Astrocyte of the spinal cord (primary cell): ENCODE results near the gene FNDC3B.
A peak's percentile ranks its signal among the peaks of the same experiment; 100 is the strongest.

Experiments
- DNase-seq: peaks from one replicate; pipeline ENCODE4 v3.0.0; 2011; ENCODE audit warnings: low read depth, low spot score
- H3K4me3 ChIP-seq: 2 replicates; pipeline ENCODE4 v1.5.1; 2011; ENCODE audit warnings: low read depth, mild to moderate bottlenecking, low read length, moderate library complexity
- CTCF ChIP-seq: IDR thresholded peaks from 2 replicates; pipeline ENCODE4 v1.5.1; 2012; ENCODE audit warnings: low read depth, mild to moderate bottlenecking, low read length, inconsistent platforms
- in situ Hi-C: cut with HindIII; loops from 2 replicates; pipeline ENCODE4 v1.10.0; 2017; ENCODE audit warnings: low sequenced_read_pairs

Gene FNDC3B

DNA sequence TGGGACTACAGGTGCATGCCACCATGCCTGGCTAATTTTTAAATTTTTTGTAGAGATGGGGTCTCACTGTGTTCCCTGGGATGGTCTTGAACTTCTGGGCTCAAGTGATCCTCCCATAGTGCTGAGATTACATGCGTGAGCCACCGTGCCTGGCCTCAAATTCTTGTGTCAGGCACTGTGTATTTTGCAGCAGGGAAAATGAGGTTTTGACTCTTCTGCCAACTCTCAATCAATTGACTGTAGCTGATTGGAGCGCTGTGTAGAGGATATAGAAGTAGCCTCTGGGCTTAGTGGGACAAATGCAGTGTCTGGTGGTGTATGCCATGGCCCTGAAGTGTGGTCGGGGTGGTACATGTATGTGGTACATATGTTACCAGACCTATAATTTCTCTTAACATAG lies 152.3 kb downstream of the FNDC3B start:
- no peak for DNase-seq
- no peak for TF ChIP-seq CTCF
- H3K4me3 ChIP-seq, result no peak overlapping the region
- in situ Hi-C loops, result no loop called here

GRCh38 chr3:172192830-172193415 lies 153.5 kb downstream of the FNDC3B start:
- in situ Hi-C loops, result no loop called here
- no peak for DNase-seq
- no peak for TF ChIP-seq CTCF
- H3K4me3 ChIP-seq, result no peak overlapping the region

- no peak overlapping the region for H3K4me3 ChIP-seq
- DNase-seq, result no peak
- in situ Hi-C loops, result no loop called here
- no peak for TF ChIP-seq CTCF
These were observed 154.1 kb downstream of the FNDC3B start for GRCh38 chr3:172193436-172193835.

DNA sequence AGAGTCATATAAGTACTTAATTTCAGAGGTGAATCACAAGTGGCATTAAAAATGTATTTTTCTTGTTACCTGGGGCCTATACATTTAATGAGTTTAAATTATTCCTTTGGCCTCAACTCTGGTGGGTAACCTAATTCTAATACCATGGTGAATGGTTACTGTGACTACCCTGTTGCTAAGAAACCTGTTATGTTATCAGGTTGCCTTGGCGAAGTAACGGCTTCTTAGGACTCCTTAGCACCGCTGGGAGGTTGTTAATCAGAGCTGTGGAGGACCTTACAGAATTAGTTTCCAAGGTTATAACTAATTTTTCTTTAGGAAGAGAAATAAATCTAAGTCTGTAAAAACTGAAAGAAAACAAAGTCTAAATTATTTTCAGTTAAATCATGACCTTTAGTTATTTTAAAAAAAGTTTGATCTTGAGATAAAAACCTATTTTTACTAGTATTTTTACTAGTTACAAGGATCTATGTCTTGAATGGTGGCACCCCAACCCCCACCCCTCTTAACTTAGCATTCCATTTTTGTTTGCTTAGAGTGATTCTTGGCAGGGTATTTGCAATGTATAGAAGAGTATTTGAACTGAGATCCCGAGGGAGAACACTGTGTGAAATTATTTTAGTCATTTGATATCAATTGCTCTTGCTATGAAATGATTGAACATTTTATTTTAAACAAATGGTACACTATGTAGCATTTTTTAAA lies 155.5 kb downstream of the FNDC3B start:
- in situ Hi-C loops, result no loop called here
- no peak overlapping the region for H3K4me3 ChIP-seq
- peak; percentile 76 for DNase-seq
- no peak for TF ChIP-seq CTCF

DNA sequence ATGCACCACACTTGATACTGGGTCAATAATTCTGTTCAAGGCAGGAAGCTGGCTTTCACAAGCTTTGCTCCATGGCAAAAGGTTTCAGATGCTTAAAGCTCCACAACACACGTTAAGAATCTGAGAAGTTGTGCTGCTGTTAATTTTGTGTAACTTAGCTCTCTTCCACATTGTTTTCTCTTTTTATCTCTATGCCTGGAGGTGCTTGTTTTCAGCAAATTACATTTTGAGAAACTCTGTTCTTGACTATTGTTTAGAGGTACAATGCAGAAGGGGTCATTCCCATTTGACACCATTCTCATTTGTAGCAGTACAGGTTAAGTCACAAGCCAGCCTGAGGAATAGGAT lies 156.0 kb downstream of the FNDC3B start:
- DNase-seq, result no peak
- TF ChIP-seq CTCF, result no peak
- in situ Hi-C loops, result no loop called here

DNA sequence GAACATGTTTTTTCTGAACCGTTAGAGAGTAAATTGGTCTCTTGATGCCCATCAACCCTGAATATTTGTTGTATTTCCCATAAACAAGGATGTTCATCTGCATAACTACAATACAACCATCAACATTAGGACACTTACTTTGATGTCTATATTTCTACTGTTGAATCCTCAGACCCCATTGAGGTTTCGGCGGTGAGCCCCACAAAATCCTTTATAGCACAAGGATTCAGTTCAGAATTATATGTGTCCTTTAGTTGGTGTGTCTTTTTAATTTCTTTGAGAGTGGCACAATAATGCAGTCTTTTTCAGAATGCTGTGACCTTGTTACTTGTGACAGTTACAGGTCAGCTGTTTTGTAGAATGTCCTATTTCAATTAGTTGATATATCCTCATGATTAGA lies 158.0 kb downstream of the FNDC3B start:
- no peak overlapping the region for H3K4me3 ChIP-seq
- no peak for TF ChIP-seq CTCF
- no peak for DNase-seq
- in situ Hi-C loops, result no loop called here

More for the DNA sequence above, 156.0 kb downstream of the FNDC3B start:
- H3K4me3 ChIP-seq, result no peak overlapping the region
